Right ventricle myocardium inferior (tissue), 1 donor: ENCODE data around the gene SERPINA4. TPM values are rescaled to one million over a fixed set of nuclear protein-coding genes. Genes with fewer than 3 reads are reported as not detected.

Source experiments
- ATAC-seq: fragments of 200-7000 bp; cut with Tn5 transposase; one replicate; pipeline ENCODE4 v1.9.1; 2020; ENCODE audit warnings: mild to moderate bottlenecking, moderate library complexity
- DNase-seq: peaks from one replicate; pipeline ENCODE4 v3.0.0; 2021; ENCODE audit errors: missing footprints
- intact Hi-C: fragments of 100-400 bp; cut with DNase I; formaldehyde crosslinking; loops from one replicate; pipeline ENCODE4 v1.11.0; 2022
- total RNA-seq: library from RNA; stranded (reverse); fragmentation: NEBNext Ultra II Directional; extraction: Animal tissue kit (Norgen Biotek cat#: 25700); gene quantifications from one replicate; pipeline ENCODE4 v1.2.1, GENCODE V29; 2021
- donor health status: DM: no; HTN: yes; CAD: no; lungs with severe emphysema.

Gene SERPINA4
- total RNA-seq, 1 donor from 2014 or later = not detected

GRCh38 chr14:94541234-94541975 lies 19.8 kb upstream of the SERPINA4 start:
- intact Hi-C loops = no loop called here
- DNase-seq = no peak
- no peak for ATAC-seq

- ATAC-seq (no peak), DNase-seq (no peak)
- intact Hi-C loops = no loop called here
Observed at GRCh38 chr14:94542111-94542810, 19.0 kb upstream of the SERPINA4 start.

- no peak for ATAC-seq
- no peak for DNase-seq
- intact Hi-C loops = no loop called here
Observed at GRCh38 chr14:94542811-94543440, 18.3 kb upstream of the SERPINA4 start.

- DNase-seq = no peak
- ATAC-seq = no peak
- intact Hi-C loops = no loop called here
Observed at GRCh38 chr14:94543449-94544124, 17.7 kb upstream of the SERPINA4 start.

GRCh38 chr14:94544726-94545125 lies 16.5 kb upstream of the SERPINA4 start:
- intact Hi-C loops = no loop called here
- no peak for DNase-seq
- no peak for ATAC-seq

- intact Hi-C loops = no loop called here
- ATAC-seq = no peak
- no peak for DNase-seq
Observed at GRCh38 chr14:94545131-94545841, 16.0 kb upstream of the SERPINA4 start.

- intact Hi-C loops = no loop called here
- no peak for ATAC-seq
- DNase-seq = no peak
Observed at GRCh38 chr14:94547151-94547680, 14.0 kb upstream of the SERPINA4 start.

- intact Hi-C loops = no loop called here
- ATAC-seq = no peak
- DNase-seq = no peak
Observed at GRCh38 chr14:94547726-94548125, 13.5 kb upstream of the SERPINA4 start.

- DNase-seq = no peak
- intact Hi-C loops = no loop called here
- ATAC-seq = no peak
Observed at GRCh38 chr14:94548131-94548998, 12.9 kb upstream of the SERPINA4 start.

- intact Hi-C loops = no loop called here
- peak; percentile 67 for ATAC-seq
- peak; percentile 78 for DNase-seq
Observed at GRCh38 chr14:94548999-94549985, 11.9 kb upstream of the SERPINA4 start.

- no peak for ATAC-seq
- no peak for DNase-seq
- intact Hi-C loops = no loop called here
Observed at GRCh38 chr14:94550041-94550440, 11.2 kb upstream of the SERPINA4 start.

GRCh38 chr14:94555991-94556390 lies 5.3 kb upstream of the SERPINA4 start:
- ATAC-seq (no peak), DNase-seq (no peak)
- intact Hi-C loops = no loop called here

- no peak for ATAC-seq
- intact Hi-C loops = no loop called here
- DNase-seq = no peak
Observed at GRCh38 chr14:94557327-94557726, 3.9 kb upstream of the SERPINA4 start.

GRCh38 chr14:94558842-94559241 lies 2.4 kb upstream of the SERPINA4 start:
- no peak for ATAC-seq
- no peak for DNase-seq
- intact Hi-C loops = no loop called here

- ATAC-seq (peak; percentile 46), DNase-seq (no peak)
- intact Hi-C loops = no loop called here
Observed at GRCh38 chr14:94559638-94560290, 1.5 kb upstream of the SERPINA4 start.

- ATAC-seq = no peak
- intact Hi-C loops = no loop called here
- DNase-seq = no peak
Observed at GRCh38 chr14:94560291-94560665, 964 bp upstream of the SERPINA4 start.
